ENCODE results near the gene SH3RF2. TPM values are rescaled to one million over a fixed set of nuclear protein-coding genes. Genes with fewer than 3 reads are reported as not detected.

SH3RF2 gene
- total and polyA plus RNA-seq, 9 donors: 0.30 to 6.5 (median 0.81) TPM

DNA sequence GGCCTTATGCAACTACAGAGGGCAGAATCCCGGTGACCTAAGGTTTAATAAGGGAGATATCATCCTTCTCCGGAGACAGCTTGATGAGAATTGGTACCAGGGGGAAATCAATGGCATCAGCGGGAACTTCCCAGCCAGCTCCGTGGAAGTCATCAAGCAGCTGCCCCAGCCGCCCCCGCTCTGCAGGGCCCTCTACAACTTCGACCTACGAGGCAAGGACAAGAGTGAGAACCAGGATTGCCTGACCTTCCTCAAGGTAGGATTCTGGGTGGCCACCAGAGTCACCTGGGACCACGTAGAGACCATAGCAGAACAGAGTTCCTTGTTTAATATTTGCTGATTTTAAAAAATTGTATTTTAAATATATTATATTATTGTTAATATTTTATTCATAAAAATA lies 63.7 kb downstream of the SH3RF2 start:
- no peak for DNase-seq
- intact Hi-C loops (cut with DNase I): no loop called here
- Histone ChIP-seq H3K4me1 (ENCODE audit: insufficient read depth) (no peaks in the 10 kb centered on the region), H3K9me3 (no peaks in the 10 kb centered on the region), H3K4me3 (no peak overlapping the region), H3K27me3 (no peaks in the 10 kb centered on the region), H3K27ac (no peak overlapping the region), H3K36me3 (no peaks in the 10 kb centered on the region)
- TF ChIP-seq POLR2A (IDR thresholded peaks at IDR 0.05): no peak
- TF ChIP-seq, protein P1, sequence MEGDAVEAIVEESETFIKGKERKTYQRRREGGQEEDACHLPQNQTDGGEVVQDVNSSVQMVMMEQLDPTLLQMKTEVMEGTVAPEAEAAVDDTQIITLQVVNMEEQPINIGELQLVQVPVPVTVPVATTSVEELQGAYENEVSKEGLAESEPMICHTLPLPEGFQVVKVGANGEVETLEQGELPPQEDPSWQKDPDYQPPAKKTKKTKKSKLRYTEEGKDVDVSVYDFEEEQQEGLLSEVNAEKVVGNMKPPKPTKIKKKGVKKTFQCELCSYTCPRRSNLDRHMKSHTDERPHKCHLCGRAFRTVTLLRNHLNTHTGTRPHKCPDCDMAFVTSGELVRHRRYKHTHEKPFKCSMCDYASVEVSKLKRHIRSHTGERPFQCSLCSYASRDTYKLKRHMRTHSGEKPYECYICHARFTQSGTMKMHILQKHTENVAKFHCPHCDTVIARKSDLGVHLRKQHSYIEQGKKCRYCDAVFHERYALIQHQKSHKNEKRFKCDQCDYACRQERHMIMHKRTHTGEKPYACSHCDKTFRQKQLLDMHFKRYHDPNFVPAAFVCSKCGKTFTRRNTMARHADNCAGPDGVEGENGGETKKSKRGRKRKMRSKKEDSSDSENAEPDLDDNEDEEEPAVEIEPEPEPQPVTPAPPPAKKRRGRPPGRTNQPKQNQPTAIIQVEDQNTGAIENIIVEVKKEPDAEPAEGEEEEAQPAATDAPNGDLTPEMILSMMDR (IDR thresholded peaks at IDR 0.05): no peak
- no peak for TF ChIP-seq EP300 (IDR thresholded peaks at IDR 0.05)
- whole genome bisulfite sequencing, 3 donors: 89 to 93% (median 91%) methylated on average over 9 of the region's 9 CpGs

DNA sequence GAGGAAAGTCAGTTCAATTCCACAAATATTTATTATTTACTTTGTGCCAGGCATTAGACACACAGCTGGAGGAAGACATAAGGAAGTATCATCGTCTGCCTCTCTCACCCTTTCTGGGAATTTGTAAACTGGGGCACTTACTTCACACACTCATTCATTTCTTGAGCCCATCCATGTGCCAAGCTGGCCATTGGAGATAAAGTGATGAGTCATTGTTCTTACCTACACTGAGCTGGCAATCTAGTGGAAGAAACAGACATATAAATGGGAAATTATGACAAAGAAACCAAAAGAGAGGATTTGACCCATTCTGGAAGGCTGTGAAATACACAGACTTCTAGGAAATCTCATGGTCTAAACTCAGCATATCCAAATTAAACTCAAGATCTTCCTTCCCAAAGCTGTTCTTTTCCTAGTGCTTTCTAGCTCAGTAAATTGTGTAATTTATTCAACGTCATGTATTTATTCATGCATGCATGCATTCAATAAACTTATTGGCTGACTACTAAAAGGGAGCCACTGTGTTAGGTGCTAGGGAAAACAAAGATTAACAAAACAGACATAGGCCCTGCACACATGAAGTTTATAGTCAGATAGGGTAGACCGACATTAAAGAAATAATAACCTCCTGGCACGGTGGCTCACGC lies 65.3 kb downstream of the SH3RF2 start:
- WGBS, 3 donors: 80 to 89% (median 85%) methylated on average over 5 of the region's 5 CpGs
- no peak overlapping the region for H3K4me3 ChIP-seq
- no peaks in the 10 kb centered on the region for H3K4me1 ChIP-seq (ENCODE audit: insufficient read depth)
- intact Hi-C loops (cut with DNase I): no loop called here
- TF ChIP-seq EP300 (IDR thresholded peaks at IDR 0.05) (no peak), POLR2A (IDR thresholded peaks at IDR 0.05) (no peak)
- TF ChIP-seq, protein P1 (IDR thresholded peaks at IDR 0.05): no peak
- no peak for DNase-seq
- H3K27ac ChIP-seq: no peak overlapping the region
- no peaks in the 10 kb centered on the region for H3K9me3 ChIP-seq
- no peaks in the 10 kb centered on the region for H3K27me3 ChIP-seq
- H3K36me3 ChIP-seq: no peaks in the 10 kb centered on the region

DNA sequence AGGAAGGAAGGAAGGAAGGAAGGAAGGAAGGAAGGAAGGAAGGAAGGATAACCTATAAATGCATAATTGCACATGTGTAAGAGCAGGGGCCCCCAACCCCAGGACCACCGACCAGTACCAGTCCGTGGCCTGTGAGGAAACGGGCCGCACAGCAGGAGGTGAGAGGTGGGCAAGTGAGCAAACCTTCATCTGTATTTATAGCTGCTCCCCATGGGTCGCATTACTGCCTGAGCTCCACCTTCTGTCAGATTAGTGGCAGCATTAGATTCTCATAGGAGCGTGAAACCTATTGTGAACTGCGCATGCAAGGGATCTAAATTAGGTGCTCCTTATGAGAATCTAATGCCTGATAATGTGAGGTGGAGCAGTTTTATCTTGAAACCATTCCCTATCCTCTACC lies 66.1 kb downstream of the SH3RF2 start:
- Histone ChIP-seq H3K4me1 (ENCODE audit: insufficient read depth) (no peaks in the 10 kb centered on the region), H3K36me3 (no peaks in the 10 kb centered on the region), H3K27ac (no peak overlapping the region), H3K27me3 (no peaks in the 10 kb centered on the region), H3K4me3 (no peak overlapping the region), H3K9me3 (peaks cover 0 to 2% of the 10 kb centered on the region in 2 donors)
- 83 to 87% (median 86%) methylated on average over 7 of the region's 7 CpGs for whole genome bisulfite sequencing, 3 donors
- intact Hi-C loops (cut with DNase I): no loop called here
- TF ChIP-seq, protein P1 (IDR thresholded peaks at IDR 0.05): no peak
- TF ChIP-seq POLR2A (IDR thresholded peaks at IDR 0.05) (no peak), EP300 (IDR thresholded peaks at IDR 0.05) (no peak)
- DNase-seq: no peak

DNA sequence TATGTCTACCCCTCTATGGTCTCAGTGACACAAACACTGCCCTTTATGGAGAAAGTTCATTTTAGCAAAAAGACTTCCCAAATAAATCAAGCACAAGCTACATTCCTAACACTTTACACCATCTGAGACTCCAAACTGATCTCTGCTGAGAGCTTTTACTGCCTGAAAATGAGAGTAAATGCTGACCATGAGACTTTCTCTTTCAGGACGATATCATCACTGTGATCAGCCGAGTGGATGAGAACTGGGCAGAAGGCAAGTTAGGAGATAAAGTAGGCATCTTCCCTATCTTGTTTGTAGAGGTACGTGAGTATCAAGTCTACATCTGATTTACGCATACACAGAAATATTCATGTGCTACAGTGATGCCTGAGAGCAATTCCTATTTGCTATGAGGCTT lies 67.5 kb downstream of the SH3RF2 start:
- Histone ChIP-seq H3K27me3 (no peaks in the 10 kb centered on the region), H3K27ac (no peak overlapping the region), H3K9me3 (peaks cover 0 to 2% of the 10 kb centered on the region in 2 donors), H3K36me3 (no peaks in the 10 kb centered on the region), H3K4me3 (no peak overlapping the region), H3K4me1 (ENCODE audit: insufficient read depth) (no peaks in the 10 kb centered on the region)
- WGBS, 3 donors: 44 to 55% (median 49%) methylated on average over 4 of the region's 4 CpGs
- TF ChIP-seq, protein P1 (IDR thresholded peaks at IDR 0.05): no peak
- intact Hi-C loops (cut with DNase I): no loop called here
- DNase-seq: no peak

All from ovary (tissue), 9 donors.